ENCODE data around the gene CELF1. TPM values are rescaled to one million over a fixed set of nuclear protein-coding genes. Genes with fewer than 3 reads are reported as not detected.
"Not testable (repeated sequence)": the region's sequence is repeated elsewhere in the genome, so short reads cannot be mapped to it uniquely, and the experiment has no call there.

CELF1 gene
- total RNA-seq, 1 donor from 2014 or later: 159 TPM

- peaks cover 32% of the 10 kb centered on the region for H3K4me1 Mint-ChIP-seq
- intact Hi-C loops (cut with micrococcal nuclease): loop anchor here (2.0 kb wide), 1 partner anchor 26 kb away; no protein-coding TSS in a partner anchor
- no peak for DNase-seq
- no peaks in the 10 kb centered on the region for H3K27me3 Mint-ChIP-seq
- H3K36me3 Mint-ChIP-seq (ENCODE audit: low read depth): peaks cover 20% of the 10 kb centered on the region
- no peaks in the 10 kb centered on the region for H3K9me3 Mint-ChIP-seq
- peak overlapping the region; percentile 81 for H3K27ac Mint-ChIP-seq
- H3K4me3 Mint-ChIP-seq: peak overlapping the region; percentile 32
Observed at GRCh38 chr11:47541070-47541469, 11.9 kb downstream of the CELF1 start.

GRCh38 chr11:47539681-47540039 is 13.3 kb downstream of the CELF1 start:
- H3K4me3 Mint-ChIP-seq: no peak overlapping the region
- H3K27me3 Mint-ChIP-seq: no peaks in the 10 kb centered on the region
- H3K4me1 Mint-ChIP-seq: peaks cover 36% of the 10 kb centered on the region
- intact Hi-C loops (cut with micrococcal nuclease): loop anchor here (1.0 to 2.0 kb wide), 2 partner anchors 16 to 25 kb away; no protein-coding TSS in a partner anchor
- H3K9me3 Mint-ChIP-seq: no peaks in the 10 kb centered on the region
- DNase-seq: no peak
- peaks cover 23% of the 10 kb centered on the region for H3K36me3 Mint-ChIP-seq (ENCODE audit: low read depth)
- peak overlapping the region; percentile 81 for H3K27ac Mint-ChIP-seq

- peak overlapping the region; percentile 81 for H3K27ac Mint-ChIP-seq
- H3K4me3 Mint-ChIP-seq: no peak overlapping the region
- peaks cover 21% of the 10 kb centered on the region for H3K36me3 Mint-ChIP-seq (ENCODE audit: low read depth)
- no peaks in the 10 kb centered on the region for H3K27me3 Mint-ChIP-seq
- DNase-seq: no peak
- peaks cover 32% of the 10 kb centered on the region for H3K4me1 Mint-ChIP-seq
- intact Hi-C loops (cut with micrococcal nuclease): no loop called here
- H3K9me3 Mint-ChIP-seq: no peaks in the 10 kb centered on the region
Observed at GRCh38 chr11:47538741-47539565, 14.0 kb downstream of the CELF1 start.

GRCh38 chr11:47536915-47537314 is 16.0 kb downstream of the CELF1 start:
- Mint-ChIP-seq H3K9me3 (no peaks in the 10 kb centered on the region), H3K4me1 (peaks cover 32% of the 10 kb centered on the region), H3K4me3 (no peak overlapping the region), H3K36me3 (ENCODE audit: low read depth) (peaks cover 21% of the 10 kb centered on the region), H3K27ac (no peak overlapping the region), H3K27me3 (no peaks in the 10 kb centered on the region)
- intact Hi-C loops (cut with micrococcal nuclease): no loop called here
- no peak for DNase-seq

GRCh38 chr11:47534704-47535251 is 18.2 kb downstream of the CELF1 start:
- no peak overlapping the region for H3K27ac Mint-ChIP-seq
- H3K27me3 Mint-ChIP-seq: no peaks in the 10 kb centered on the region
- H3K4me1 Mint-ChIP-seq: peaks cover 20% of the 10 kb centered on the region
- no peak overlapping the region for H3K4me3 Mint-ChIP-seq
- intact Hi-C loops (cut with micrococcal nuclease): no loop called here
- no peak for DNase-seq
- H3K36me3 Mint-ChIP-seq (ENCODE audit: low read depth): peaks cover 13% of the 10 kb centered on the region
- H3K9me3 Mint-ChIP-seq: no peaks in the 10 kb centered on the region

GRCh38 chr11:47533690-47534151 is 19.2 kb downstream of the CELF1 start:
- Mint-ChIP-seq H3K27ac (no peak overlapping the region), H3K4me3 (no peak overlapping the region), H3K27me3 (no peaks in the 10 kb centered on the region), H3K36me3 (ENCODE audit: low read depth) (peaks cover 10% of the 10 kb centered on the region), H3K9me3 (no peaks in the 10 kb centered on the region), H3K4me1 (peaks cover 15% of the 10 kb centered on the region)
- intact Hi-C loops (cut with micrococcal nuclease): no loop called here
- DNase-seq: no peak

GRCh38 chr11:47532597-47533213 is 20.2 kb downstream of the CELF1 start:
- intact Hi-C loops (cut with micrococcal nuclease): no loop called here

GRCh38 chr11:47531666-47532065 is 21.3 kb downstream of the CELF1 start:
- peaks cover 9% of the 10 kb centered on the region for H3K36me3 Mint-ChIP-seq (ENCODE audit: low read depth)
- H3K4me1 Mint-ChIP-seq: peaks cover 15% of the 10 kb centered on the region
- intact Hi-C loops (cut with micrococcal nuclease): no loop called here
- H3K4me3 Mint-ChIP-seq: no peak overlapping the region
- DNase-seq: no peak
- no peaks in the 10 kb centered on the region for H3K9me3 Mint-ChIP-seq
- H3K27me3 Mint-ChIP-seq: no peaks in the 10 kb centered on the region
- no peak overlapping the region for H3K27ac Mint-ChIP-seq

More at GRCh38 chr11:47532597-47533213, 20.2 kb downstream of the CELF1 start:
- H3K4me3 Mint-ChIP-seq: no peak overlapping the region
- H3K9me3 Mint-ChIP-seq: no peaks in the 10 kb centered on the region
- no peak overlapping the region for H3K27ac Mint-ChIP-seq
- no peaks in the 10 kb centered on the region for H3K27me3 Mint-ChIP-seq
- H3K36me3 Mint-ChIP-seq (ENCODE audit: low read depth): peaks cover 9% of the 10 kb centered on the region
- DNase-seq: no peak
- peaks cover 15% of the 10 kb centered on the region for H3K4me1 Mint-ChIP-seq

- H3K27me3 Mint-ChIP-seq; DNase-seq; intact Hi-C loops (cut with micrococcal nuclease); H3K36me3 Mint-ChIP-seq (ENCODE audit: low read depth); H3K4me3 Mint-ChIP-seq; H3K9me3 Mint-ChIP-seq; H3K27ac Mint-ChIP-seq: not testable (repeated sequence)
- peaks cover 21% of the 10 kb centered on the region for H3K4me1 Mint-ChIP-seq
Observed at GRCh38 chr11:47530721-47531120, 22.2 kb downstream of the CELF1 start.

GRCh38 chr11:47529951-47530350 is 23.0 kb downstream of the CELF1 start:
- intact Hi-C loops (cut with micrococcal nuclease): no loop called here
- H3K27me3 Mint-ChIP-seq: no peaks in the 10 kb centered on the region
- DNase-seq: no peak
- H3K27ac Mint-ChIP-seq: no peak overlapping the region
- no peaks in the 10 kb centered on the region for H3K9me3 Mint-ChIP-seq
- H3K4me1 Mint-ChIP-seq: peaks cover 24% of the 10 kb centered on the region
- H3K4me3 Mint-ChIP-seq: no peak overlapping the region
- peaks cover 5% of the 10 kb centered on the region for H3K36me3 Mint-ChIP-seq (ENCODE audit: low read depth)

- H3K36me3 Mint-ChIP-seq (ENCODE audit: low read depth): peaks cover 5% of the 10 kb centered on the region
- no peaks in the 10 kb centered on the region for H3K9me3 Mint-ChIP-seq
- peaks cover 41% of the 10 kb centered on the region for H3K4me1 Mint-ChIP-seq
- no peak overlapping the region for H3K4me3 Mint-ChIP-seq
- no peak overlapping the region for H3K27ac Mint-ChIP-seq
- DNase-seq: no peak
- intact Hi-C loops (cut with micrococcal nuclease): no loop called here
- no peaks in the 10 kb centered on the region for H3K27me3 Mint-ChIP-seq
Observed at GRCh38 chr11:47527186-47527585, 25.7 kb downstream of the CELF1 start.

- H3K27me3 Mint-ChIP-seq; H3K36me3 Mint-ChIP-seq (ENCODE audit: low read depth); DNase-seq; intact Hi-C loops (cut with micrococcal nuclease); H3K4me3 Mint-ChIP-seq; H3K9me3 Mint-ChIP-seq: not testable (repeated sequence)
- Mint-ChIP-seq H3K27ac (peak overlapping the region; percentile 67), H3K4me1 (peaks cover 47% of the 10 kb centered on the region)
Observed at GRCh38 chr11:47526032-47526431, 26.9 kb downstream of the CELF1 start.

GRCh38 chr11:47524291-47524874 is 28.5 kb downstream of the CELF1 start:
- H3K9me3 Mint-ChIP-seq: no peaks in the 10 kb centered on the region
- H3K4me1 Mint-ChIP-seq: peaks cover 47% of the 10 kb centered on the region
- intact Hi-C loops (cut with micrococcal nuclease): loop anchor here (1.0 to 5.0 kb wide), 4 partner anchors 9 to 138 kb away; partner anchors contain the start of gene CELF1
- H3K4me3 Mint-ChIP-seq: peak overlapping the region; percentile 64
- DNase-seq: peak; percentile 78
- H3K27me3 Mint-ChIP-seq: no peaks in the 10 kb centered on the region
- H3K36me3 Mint-ChIP-seq (ENCODE audit: low read depth): peaks cover 4% of the 10 kb centered on the region
- H3K27ac Mint-ChIP-seq: peak overlapping the region; percentile 85

Measured in activated CD4-positive, alpha-beta T cell treated with anti-CD3 and anti-CD28 coated beads, Interleukin-2, amount 10 ng/mL, durations not matched to agents 24 days and 14 days (primary cell).